ENCODE measurements around the gene GPX7. TPM values are rescaled to one million over a fixed set of nuclear protein-coding genes. Genes with fewer than 3 reads are reported as not detected.

The GPX7 gene
- total RNA-seq, 1 donor from 2014 or later, result 20.9 TPM

- DNase-seq (no peak), ATAC-seq (ENCODE audit: low read depth) (peak; percentile 28)
- H3K36me3 Mint-ChIP-seq (ENCODE audit: low read depth), result peaks cover 33% of the 10 kb centered on the region
- ChIA-PET CTCF (interaction anchor here (0.9 to 1.1 kb wide), 2 partner anchors 29 to 82 kb away, joined by 3 to 4 read pairs; partner anchors contain the start of gene SHISAL2A), POLR2A (interaction anchor here (0.5 to 4.0 kb wide), 11 partner anchors 9 to 93 kb away, joined by 3 to 45 read pairs (median 6); partner anchors contain the start of genes SHISAL2A and TUT4)
- peaks cover 57% of the 10 kb centered on the region for H3K4me1 Mint-ChIP-seq
- peak overlapping the region; percentile 84 for H3K27ac Mint-ChIP-seq
- H3K4me3 Mint-ChIP-seq, result peak overlapping the region; percentile 82
- H3K9me3 Mint-ChIP-seq, result no peaks in the 10 kb centered on the region
- intact Hi-C loops (cut with micrococcal nuclease), result loop anchor here (5.0 kb wide), 1 partner anchor 37 kb away; no protein-coding TSS in a partner anchor
- TF ChIP-seq CTCF (IDR thresholded peaks at IDR 0.05), result no peak
- no peaks in the 10 kb centered on the region for H3K27me3 Mint-ChIP-seq
Observed at GRCh38 chr1:52604063-52604770, 2.0 kb downstream of the GPX7 start.

- ChIA-PET POLR2A (interaction anchor here (1.3 to 4.3 kb wide), 3 partner anchors 10 to 61 kb away, joined by 6 to 16 read pairs (median 10); partner anchors contain the start of genes SHISAL2A and TUT4), CTCF (no interaction called here)
- TF ChIP-seq CTCF (IDR thresholded peaks at IDR 0.05), result no peak
- Mint-ChIP-seq H3K9me3 (no peaks in the 10 kb centered on the region), H3K36me3 (ENCODE audit: low read depth) (peaks cover 38% of the 10 kb centered on the region), H3K4me3 (no peak overlapping the region), H3K4me1 (peaks cover 13% of the 10 kb centered on the region), H3K27me3 (no peaks in the 10 kb centered on the region), H3K27ac (peak overlapping the region; percentile 57)
- no peak for ATAC-seq (ENCODE audit: low read depth)
- intact Hi-C loops (cut with micrococcal nuclease), result no loop called here
- no peak for DNase-seq
Observed at GRCh38 chr1:52613636-52614373, 11.6 kb downstream of the GPX7 start.

DNA sequence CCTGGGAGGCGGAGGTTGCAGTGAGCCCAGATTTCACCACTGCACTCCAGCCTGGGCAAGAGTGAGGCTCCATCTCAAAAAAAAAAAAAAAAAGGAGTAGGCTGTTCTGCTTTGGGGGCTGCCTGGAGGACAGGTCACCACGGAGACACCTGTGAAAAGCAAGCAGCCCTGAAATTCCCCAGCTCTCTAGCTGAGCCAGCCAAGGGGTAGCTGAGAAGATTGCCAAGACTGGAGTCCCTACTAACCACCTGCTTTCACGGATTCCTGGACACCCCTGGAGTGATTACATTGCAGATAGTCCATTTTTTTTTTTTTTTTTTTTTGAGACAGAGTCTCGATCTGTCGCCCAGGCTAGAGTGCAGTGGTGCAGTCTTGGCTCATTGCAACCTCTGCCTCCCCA, 12.5 kb downstream of the GPX7 start:
- no peak for TF ChIP-seq CTCF (IDR thresholded peaks at IDR 0.05)

DNA sequence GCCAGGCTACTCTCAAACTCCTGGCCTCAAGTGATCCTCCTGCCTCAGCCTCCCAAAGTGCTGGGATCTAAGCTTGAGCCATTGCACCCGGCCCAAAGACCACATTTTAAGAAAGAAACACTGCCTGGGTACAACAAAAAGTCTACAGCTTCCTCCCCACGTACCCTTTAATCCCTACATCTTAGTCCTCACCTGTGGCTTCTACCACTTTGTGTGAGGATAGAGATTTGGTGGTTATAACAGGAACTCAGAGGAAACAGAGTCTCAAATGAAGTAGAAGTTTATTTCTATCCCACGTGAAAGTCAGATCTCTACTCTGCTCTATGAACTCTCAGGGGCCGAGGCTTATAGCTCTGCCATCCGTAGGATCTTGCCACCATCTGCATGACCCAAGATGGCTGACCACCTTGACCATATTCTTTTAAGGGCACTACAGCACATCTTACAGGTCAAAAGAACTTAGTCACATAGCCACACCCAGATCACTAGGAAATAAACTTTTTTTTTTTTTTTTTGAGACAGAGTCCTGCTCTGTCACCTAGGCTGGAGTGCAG, 13.4 kb downstream of the GPX7 start:
- POLR2A ChIA-PET, result no interaction called here
- DNase-seq, result no peak
- peaks cover 17% of the 10 kb centered on the region for H3K4me1 Mint-ChIP-seq
- CTCF ChIA-PET, result no interaction called here
- no peaks in the 10 kb centered on the region for H3K9me3 Mint-ChIP-seq
- H3K4me3 Mint-ChIP-seq, result no peak overlapping the region
- H3K36me3 Mint-ChIP-seq (ENCODE audit: low read depth), result peaks cover 41% of the 10 kb centered on the region
- no peak for ATAC-seq (ENCODE audit: low read depth)
- intact Hi-C loops (cut with micrococcal nuclease), result no loop called here
- no peaks in the 10 kb centered on the region for H3K27me3 Mint-ChIP-seq
- TF ChIP-seq CTCF (IDR thresholded peaks at IDR 0.05), result no peak
- H3K27ac Mint-ChIP-seq, result no peak overlapping the region

More for the DNA sequence above, 12.5 kb downstream of the GPX7 start:
- intact Hi-C loops (cut with micrococcal nuclease), result no loop called here
- Mint-ChIP-seq H3K36me3 (ENCODE audit: low read depth) (peaks cover 40% of the 10 kb centered on the region), H3K9me3 (no peaks in the 10 kb centered on the region), H3K27ac (no peak overlapping the region), H3K27me3 (no peaks in the 10 kb centered on the region), H3K4me1 (peaks cover 13% of the 10 kb centered on the region), H3K4me3 (no peak overlapping the region)
- POLR2A ChIA-PET, result interaction anchor here (0.7 to 4.3 kb wide), 3 partner anchors 18 to 62 kb away, joined by 3 to 16 read pairs (median 6); partner anchors contain the start of genes SHISAL2A and TUT4
- DNase-seq (no peak), ATAC-seq (ENCODE audit: low read depth) (no peak)
- CTCF ChIA-PET, result no interaction called here

Measured in activated B cell treated with CpG ODN at 0.5 μM for 24 hours (primary cell).